GM21528 (cell line): ENCODE results near the gene SHISA9.
"Not testable (repeated sequence)": the region's sequence is repeated elsewhere in the genome, so short reads cannot be mapped to it uniquely, and the experiment has no call there.

Experiments
- ATAC-seq: cut with Tn5 transposase; IDR thresholded peaks from one replicate; pipeline ENCODE4 v1.9.1; 2021; ENCODE audit warnings: mild to moderate bottlenecking, moderate library complexity; ENCODE audit not compliant: unreplicated experiment, low FRiP score

Gene SHISA9

DNA sequence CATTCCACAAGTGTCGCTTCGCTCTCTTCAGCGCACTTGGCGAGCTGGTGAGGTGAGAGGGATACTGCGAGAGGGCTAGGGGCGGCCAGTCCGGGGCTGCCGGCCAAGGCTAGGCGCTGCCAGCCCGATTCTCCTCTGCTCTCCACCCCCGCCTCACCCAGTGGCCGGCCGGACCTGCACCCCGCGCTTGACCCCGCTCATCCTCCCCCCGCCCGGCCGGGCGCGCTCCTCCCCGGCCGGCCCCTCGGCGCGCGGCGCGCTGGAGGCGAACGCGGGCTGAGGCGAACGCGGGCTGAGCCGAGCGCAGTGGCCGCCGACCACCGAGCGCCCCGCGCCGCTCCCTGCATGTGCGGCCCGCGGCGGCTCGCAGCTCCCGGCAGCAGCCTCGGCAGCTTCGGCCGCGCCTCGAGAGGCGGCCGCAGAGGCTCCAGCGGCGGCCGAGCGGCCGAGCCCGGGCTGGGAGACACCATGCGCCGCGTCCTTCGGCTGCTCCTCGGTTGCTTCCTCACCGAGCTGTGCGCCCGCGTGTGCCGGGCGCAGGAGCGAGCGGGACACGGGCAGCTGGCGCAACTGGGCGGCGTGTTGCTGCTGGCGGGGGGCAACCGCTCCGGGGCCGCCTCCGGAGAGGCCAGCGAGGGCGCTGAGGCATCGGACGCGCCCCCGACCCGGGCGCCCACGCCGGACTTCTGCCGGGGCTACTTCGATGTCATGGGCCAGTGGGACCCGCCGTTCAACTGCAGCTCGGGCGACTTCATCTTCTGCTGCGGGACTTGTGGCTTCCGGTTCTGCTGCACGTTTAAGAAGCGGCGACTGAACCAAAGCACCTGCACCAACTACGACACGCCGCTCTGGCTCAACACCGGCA is at the start of gene SHISA9:
Gene SHISA9 (plus strand): TSS at position 2 of the 865 bp plus-strand sequence.
- no peak for ATAC-seq

DNA sequence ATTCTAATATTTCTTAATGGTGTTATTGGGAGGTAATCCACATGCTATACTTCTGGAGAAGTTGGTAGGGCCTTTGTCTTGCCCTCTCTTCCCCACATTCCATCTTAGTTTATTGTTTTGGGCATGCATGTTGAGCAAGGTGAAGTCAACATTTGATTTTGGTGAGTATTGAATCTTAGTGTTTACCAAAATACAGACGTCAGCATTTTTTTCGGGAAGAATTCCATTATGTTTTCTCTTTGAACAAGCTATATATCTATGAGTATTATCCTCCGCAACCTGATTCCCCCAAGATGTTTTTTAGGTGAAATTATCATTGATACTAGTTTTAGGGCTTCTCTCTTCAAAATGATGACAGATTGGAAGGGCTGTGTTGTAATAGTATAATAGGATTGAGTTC is 47.4 kb upstream of the SHISA9 start:
- ATAC-seq: no peak

DNA sequence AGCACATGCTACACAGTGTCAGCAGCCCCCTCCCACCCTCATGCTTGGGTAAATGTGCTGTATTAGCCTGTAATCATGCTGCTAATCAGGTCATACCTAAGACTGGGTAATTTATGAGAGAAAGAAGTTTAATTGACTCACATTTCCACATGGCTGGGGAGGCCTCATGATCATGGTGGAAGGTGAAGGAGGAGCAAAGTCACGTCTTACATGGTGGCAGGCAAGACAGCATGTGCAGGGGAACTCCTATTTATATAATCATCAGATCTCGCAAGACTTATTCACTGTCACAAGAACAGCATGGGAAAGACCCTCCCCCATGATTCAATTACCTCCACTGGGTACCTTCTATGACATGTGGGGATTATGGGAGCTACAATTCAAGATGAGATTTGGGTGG is 44.0 kb upstream of the SHISA9 start:
- ATAC-seq: not testable (repeated sequence)

DNA sequence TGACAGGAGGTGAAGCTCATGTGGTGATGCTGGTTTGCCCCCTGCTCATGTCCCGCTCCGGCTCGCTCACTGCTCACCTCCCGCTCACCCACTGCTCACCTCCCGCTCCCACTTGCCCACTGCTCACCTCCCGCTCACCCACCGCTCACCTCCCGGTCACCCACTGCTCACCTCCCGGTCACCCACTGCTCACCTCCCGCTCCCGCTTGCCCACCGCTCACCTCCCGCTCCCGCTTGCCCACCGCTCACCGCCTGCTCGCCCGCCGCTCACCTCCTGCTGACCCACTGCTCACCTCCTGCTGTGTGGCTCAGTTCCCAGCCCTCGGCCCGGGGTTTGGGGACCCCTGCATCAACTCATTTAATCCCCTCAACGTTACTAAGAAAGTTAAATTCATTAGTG is 39.1 kb upstream of the SHISA9 start:
- ATAC-seq: no peak

DNA sequence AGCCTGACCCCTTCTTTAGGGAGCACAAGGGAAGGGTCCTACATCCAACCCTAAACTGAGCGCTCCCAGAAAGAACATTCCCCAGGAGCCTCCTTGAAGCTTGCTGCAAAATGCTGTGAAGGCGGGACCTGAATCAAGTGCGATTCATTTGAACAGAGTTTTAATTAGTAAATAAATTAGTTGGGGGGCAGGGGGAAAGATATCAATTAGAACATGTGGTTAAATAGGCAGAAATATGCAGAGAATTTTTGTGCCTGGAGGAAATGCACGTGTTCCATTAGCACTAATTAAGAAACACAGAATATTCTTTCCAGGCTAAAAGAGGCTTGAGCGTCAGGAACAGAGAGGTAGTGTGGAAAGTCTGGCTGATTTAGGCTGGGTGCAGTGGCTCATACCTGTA is 38.5 kb upstream of the SHISA9 start:
- ATAC-seq: no peak

DNA sequence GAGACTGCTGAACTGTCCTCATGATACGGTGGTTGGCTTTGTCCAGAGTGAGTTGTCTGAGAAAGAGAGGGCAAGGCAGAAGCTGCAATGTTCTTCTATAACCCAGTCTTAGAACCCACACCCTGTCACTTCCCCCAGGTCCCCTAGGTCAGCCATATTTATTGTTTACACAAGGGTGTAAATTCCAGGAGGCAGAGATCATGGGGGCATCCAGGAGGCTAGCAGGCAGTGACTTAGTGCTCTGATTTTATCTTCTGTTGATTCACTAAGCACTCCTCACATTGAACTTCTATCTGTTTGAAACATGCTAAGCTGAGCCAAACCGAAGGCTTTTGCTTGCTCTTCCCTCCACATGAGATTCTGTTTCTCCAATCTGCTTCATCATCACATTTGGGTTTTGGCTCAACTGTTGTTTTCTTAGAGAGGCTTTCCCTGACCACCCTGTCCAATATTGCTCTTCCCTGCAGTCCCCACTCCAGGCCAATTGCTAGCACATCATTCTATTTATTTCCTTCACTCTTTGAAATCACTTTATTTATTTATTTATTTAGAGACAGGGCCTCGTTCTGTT is 34.3 kb upstream of the SHISA9 start:
- no peak for ATAC-seq

DNA sequence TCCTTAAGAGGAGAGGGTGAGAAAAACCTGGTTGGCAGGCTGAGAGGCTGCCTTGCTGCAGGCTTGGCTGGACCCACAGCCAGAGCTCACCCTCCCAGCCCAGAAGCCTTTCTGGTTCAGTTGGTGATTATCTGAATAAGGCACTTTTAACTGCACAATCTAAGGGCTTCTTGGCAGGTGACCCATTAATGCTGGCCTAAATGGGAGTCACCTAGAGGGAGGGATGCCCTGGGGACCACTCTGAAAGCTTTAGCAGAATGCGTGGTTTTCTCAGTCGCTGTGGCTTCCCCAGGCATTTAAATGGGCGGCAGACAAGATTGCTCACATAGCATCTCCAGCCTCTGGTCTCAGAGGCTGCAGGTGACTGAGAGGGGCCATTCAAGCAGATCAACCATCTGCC is 33.2 kb upstream of the SHISA9 start:
- ATAC-seq: no peak

DNA sequence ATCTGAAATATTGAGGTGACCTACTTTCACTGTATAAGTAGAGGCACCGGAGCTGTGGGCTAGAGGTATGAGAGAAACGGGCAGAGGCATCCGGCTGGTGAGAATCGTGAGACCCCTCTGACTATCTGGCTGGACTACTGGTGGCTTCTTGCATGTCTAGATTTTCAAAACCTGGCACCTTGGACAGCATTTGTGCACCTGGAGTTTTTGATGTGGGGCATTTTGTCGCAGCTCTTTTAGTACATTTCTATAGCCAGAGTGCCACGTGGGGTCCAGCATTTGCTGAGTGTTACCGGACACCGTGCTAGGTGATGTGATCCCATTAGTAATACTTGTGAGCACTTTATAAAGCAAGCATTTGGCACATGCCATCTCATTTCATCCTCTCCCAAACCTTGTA is 32.6 kb upstream of the SHISA9 start:
- no peak for ATAC-seq

DNA sequence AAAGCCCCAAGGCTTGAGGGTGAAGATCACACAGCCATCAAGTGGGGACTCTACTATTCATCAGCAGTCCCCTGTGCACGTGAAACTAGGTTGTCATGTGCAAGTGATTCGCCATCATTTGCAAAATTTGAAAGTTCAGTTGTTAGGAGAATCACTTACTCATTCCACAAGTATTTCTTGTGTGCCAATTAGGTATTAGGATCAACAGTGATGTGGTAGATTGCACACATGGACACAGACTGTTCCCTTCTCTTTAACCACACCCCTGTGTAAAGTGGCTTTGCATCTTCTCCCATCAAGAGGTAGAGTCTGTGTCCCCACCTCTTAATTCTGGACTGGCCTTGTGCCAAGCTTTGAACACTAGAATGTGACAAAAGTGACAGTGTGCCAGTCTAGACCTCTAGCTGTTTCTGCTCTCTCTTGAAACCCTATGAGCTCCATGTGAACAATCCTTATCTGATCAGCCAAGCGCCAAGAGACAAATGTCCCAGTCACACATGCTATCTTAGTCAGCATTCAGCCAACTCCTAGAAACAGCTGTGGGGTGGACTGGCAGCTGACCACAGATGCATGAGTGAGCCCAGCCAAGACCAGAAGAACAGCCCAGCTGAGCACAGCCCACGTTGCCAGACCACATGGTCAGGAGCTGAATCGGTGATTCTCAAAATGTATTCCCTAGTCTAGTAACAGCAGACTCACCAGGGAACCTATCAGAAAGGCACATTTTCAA is 31.5 kb upstream of the SHISA9 start:
- no peak for ATAC-seq

DNA sequence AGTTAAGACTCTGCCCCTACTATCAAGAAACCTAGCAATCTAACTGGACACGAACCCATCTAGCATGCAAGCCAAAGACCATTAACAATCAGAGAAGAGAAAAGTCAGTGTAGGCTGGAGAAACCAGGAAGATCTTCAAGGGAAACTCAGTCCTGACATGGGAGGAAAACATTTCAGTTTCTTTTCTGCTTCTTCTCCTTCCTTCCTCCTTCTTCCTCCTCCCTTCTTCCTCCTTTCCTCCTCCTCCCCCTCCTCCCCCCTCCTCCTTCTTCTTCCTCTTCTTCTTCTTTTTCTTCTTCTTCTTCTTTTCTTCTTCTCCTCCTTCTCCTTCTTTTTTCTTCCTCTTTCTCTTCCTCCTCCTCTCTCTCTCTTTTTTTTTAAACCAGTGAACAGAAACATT is 29.6 kb upstream of the SHISA9 start:
- no peak for ATAC-seq

DNA sequence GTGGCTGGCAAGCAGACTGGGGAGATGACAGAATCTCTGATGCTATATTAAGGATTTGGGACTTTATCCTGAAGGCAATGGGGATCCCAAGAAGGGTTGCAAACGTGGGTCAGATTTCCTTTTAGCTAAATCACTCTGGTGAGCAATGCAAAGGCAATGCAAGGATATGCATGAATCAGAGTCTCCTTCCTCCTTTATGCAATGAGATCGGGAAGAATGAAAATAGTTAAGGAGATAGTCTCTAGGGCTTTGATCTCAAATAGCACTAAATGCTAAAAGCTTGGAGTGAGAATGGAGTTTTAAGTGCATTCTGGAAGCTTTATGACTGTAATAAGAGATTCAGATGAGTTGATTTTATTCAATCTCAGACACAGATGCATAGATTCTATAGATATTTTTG is 27.2 kb upstream of the SHISA9 start:
- no peak for ATAC-seq

DNA sequence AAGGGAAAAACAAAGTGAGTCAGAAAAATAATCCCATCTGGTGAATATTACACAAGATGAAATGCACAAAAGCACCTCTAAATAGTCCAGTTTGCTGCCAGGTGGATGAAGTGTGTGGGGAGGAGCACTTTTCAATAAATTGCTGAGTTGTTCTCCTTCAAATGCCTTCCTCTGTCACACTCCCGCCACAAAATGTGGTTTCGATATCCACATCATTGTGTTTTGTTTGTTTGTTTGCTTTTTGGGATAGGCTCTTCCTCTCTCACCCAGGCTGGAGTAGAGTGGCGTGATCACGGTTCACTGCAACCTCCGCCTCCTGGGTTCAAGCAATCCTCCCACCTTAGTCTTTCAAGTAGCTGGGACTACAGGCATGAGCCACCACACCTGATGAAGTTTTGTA is 24.6 kb upstream of the SHISA9 start:
- no peak for ATAC-seq

DNA sequence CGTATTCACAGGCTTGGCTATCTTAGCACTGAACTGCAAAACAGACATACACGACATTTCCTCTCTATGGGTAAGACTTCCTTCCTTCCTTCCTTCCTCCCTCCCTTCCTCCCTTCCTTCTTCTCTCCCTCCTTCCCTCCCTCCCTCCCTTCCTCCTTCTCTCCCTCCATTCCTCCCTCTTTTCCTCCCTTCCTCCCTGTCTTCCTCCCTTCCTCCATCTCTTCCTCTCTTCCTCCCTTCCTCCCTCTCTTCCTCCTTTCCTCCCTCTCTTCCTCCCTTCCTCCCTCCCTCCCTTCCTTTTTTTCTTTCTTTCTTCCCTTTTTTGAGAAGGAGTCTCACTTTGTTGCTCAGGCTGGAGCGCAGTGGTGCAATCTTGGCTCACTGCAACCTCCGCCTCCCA is 22.4 kb upstream of the SHISA9 start:
- no peak for ATAC-seq

DNA sequence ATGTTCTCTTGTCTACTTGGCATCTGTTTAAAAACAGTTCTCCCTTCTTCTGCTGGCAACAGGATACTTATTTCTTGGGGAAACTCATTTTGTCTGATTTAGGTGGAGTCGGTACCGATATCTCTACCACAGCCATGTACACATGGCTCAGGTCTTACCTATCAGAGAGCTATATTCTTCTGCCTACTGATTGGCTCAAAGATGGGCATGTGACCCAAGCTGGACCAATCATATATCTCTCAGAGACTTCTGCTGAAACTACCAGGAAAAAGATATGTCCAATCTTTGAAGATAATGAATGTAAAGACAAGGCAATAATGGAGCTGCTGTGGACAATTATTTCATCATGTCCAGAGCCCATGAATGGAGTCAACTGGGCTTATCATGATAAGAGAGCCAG is 21.6 kb upstream of the SHISA9 start:
- no peak for ATAC-seq

DNA sequence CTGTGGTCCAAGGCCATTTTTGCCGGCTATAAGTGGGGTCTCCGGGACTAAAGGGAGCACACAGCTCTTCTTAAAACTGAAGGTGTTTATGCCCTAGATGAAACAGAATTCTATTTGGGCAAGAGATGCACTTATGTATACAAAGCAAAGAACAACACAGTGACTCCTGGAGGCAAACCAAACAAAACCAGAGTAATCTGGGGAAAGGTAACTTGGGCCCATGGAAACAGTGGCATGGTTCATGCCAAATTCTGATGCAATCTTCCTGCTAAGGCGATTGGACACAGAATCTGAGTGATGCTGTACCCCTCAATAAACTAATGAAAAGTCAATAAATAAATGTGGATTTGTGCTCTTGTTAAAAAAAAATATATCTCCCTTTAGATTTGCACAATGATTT is 20.2 kb upstream of the SHISA9 start:
- no peak for ATAC-seq

DNA sequence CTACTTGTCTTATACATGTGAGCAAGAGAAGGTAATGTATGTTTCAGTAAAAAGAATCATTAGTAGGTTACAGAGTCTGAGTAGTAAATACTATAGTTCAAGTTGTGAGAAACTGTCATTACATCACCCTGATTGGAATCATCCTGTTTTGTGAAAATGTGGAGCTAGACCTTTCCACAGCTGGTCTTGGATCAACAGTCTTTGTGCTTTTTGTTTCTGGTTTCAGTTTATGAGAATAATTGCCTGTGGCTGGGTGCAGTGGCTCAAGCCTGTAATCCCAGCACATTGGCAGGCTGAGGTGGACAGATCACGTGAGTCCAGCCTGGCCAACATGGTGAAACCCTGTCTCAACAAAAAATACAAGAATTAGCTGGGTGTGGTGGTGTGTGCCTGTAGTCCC is 19.7 kb upstream of the SHISA9 start:
- ATAC-seq: no peak

DNA sequence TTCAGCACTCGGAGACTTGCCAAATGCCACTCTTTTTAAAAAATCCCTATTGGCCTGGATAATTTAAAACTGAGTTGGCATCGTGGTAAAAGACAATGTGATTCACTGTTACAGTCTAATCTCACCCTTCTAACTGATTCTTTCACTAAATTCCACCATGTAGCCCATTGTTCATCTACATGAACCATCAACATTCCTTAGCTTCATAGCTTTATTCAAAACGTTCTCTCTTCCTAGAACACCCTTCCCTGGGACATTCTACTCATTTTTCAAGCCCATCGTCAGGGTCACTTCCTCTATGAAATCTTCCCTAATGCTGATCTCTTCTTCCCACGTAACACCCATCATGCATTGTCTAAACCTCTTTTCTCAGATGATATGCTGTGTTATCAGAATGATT is 15.7 kb upstream of the SHISA9 start:
- no peak for ATAC-seq

DNA sequence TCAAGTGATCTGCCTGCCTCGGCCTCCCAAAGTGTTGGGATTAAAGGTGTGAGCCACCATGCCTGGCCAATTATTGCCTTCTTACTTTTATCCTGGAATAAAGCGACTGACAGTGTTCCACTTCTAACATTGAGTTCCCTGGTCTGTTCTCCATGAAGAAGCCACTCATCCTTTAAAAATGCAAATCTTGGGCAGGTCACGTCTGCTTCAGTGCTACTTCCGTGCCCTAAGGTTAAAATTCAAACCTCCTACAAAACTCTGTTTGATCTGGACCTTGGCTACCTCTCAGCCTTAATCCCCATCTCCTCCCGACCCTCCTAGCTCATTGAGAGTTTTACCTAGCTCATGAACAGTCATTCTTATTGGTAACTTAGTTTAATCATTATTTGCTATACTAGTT is 9.6 kb upstream of the SHISA9 start:
- ATAC-seq: no peak

DNA sequence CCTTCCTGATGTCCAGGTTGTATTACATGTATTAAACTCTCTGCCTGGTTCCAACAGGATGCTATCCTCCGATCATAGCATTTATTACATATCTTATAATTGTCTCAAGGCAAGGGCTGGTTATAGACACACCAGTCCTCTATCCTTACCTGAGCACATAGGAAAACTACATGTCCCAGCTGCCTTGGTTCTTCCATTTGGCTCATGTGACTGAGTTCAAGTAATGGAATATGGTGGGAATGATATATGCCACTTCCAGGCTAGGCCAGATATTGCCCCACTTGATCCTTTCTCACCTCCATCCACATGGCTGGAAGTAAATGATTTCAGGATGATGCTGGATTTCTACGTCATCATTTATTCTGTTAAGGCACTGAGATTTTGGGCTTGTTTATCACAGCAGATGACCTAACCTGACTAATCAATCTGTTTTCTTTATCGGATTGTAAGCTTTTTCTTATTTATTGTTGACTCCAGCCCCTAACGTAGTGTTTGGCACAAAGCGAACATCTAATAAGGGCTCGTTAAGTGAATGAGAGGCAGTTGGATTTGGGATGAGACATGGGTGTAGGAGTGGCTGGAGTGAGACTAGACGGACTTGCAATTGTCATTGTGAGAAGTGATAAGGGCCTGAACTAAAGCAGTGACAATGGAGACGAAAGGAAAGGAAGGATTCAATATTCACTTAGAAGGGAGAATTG is 8.2 kb upstream of the SHISA9 start:
- no peak for ATAC-seq

DNA sequence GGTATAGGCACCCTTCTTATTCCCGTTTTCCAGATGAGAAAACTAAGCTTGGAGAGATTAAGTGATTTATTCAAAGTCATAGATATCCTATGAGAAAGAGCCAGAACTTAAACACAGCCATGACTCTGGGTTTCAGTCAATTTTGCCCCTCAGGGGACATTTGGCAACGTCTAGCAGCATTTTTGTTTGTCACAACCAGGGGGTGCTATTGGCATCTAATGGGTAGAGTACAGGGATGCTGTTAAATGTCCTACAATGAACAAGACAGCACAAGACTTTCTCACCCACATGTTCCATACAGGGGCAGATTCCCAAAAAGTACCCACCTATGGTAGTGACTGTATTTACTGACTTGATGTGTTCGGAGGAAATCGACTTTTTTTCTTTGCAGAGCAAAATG is 4.8 kb upstream of the SHISA9 start:
- no peak for ATAC-seq

DNA sequence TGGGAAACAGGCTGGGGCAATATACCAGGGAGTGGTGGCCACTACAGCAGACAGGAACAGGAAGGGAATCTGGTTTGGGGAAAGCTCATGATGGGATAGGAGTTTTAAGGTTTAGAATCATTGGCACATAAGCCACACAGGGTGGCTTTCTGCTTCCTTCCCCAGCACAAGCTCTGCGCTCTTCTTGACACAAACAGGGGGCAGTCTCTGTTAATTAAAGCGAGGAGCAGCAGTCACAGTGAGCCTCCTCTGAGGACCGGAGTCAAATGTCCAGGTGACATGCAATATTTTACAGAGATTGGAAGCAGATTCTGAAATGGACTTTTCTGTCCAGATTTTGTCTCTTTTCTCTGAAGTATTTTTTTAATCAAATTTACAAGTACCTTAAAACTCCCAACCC is 2.8 kb upstream of the SHISA9 start:
- ATAC-seq: no peak
